T follicular helper cell (primary cell): ENCODE results near the gene ATP6AP1.
A peak's percentile ranks its signal among the peaks of the same experiment; 100 is the strongest.

Experiments used
- DNase-seq: peaks from one replicate; pipeline ENCODE4 v3.0.0-alpha.2; 2020; ENCODE audit warnings: low read depth

ATP6AP1 gene

DNA sequence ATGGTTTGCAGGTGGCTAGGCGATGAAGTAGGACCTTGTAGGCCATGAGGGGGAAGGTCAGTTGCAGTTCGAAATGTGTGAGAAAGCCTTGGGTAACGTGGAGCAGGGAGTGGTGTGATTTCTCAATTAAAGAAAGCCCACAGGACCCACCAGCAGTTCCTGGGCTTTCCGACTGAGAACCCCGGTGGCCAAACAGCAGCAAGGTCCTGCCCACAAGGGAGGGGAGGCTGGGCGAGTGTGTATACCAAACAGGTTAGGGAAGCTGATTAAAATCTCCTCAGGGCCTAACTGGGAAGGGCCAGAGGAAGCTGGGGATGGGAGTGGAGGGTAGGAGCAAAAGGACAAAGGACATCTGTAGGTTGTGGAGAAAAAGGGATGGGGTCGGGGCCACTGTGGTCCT, 2.4 kb downstream of the ATP6AP1 start:
- DNase-seq: no peak

DNA sequence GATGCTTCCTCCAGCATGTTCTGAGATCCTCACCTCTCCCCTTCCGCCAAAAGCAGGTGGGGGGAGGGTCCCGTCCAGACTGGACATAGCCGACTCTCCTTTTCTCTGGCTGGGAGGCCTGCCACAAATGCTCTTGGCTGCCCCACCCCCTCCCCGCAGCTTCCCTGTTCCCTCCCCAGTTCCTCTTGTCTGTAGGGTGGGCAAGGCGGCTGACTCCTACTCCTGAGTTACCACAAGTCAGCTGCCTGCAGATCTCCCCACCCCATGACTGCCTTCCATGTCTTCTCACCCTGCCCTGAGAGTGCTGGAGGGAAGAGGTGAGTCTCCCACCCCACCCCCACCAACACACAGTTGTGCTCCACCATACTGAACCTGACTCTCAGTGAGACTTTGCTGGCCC, 2.9 kb downstream of the ATP6AP1 start:
- no peak for DNase-seq

DNA sequence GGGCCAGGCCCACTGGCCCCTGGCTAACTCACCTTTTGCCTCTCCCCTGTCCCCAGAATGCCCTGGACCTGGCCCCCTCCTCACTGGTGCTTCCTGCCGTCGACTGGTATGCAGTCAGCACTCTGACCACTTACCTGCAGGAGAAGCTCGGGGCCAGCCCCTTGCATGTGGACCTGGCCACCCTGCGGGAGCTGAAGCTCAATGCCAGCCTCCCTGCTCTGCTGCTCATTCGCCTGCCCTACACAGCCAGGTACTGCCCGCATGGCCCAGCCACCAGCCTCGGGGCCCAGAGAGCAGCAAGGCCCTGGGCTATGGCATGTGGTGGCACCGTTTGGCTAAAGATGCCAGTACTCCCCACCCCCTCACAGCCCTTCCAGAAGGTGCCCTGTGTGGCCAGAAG, 3.7 kb downstream of the ATP6AP1 start:
- DNase-seq: no peak

DNA sequence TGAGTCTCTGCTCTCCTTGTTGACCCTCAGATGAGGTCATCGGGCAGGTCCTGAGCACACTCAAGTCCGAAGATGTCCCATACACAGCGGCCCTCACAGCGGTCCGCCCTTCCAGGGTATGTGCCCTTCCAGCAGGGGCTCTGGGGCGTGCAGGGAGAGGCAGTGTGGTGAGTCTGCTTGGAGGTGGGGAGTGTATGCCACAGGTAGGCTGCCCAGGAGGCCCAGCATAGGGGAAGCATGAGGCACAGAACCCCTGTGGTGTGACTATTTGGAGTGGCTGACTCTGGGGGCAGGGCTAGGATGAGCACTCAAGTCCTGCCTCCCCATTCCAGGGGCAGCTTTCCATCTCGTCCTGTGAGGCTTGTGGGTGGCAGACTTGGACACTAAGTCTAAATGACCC, 5.1 kb downstream of the ATP6AP1 start:
- DNase-seq: no peak

- DNase-seq: no peak
Observed at GRCh38 chrX:154434394-154435168, 6.1 kb downstream of the ATP6AP1 start.

DNA sequence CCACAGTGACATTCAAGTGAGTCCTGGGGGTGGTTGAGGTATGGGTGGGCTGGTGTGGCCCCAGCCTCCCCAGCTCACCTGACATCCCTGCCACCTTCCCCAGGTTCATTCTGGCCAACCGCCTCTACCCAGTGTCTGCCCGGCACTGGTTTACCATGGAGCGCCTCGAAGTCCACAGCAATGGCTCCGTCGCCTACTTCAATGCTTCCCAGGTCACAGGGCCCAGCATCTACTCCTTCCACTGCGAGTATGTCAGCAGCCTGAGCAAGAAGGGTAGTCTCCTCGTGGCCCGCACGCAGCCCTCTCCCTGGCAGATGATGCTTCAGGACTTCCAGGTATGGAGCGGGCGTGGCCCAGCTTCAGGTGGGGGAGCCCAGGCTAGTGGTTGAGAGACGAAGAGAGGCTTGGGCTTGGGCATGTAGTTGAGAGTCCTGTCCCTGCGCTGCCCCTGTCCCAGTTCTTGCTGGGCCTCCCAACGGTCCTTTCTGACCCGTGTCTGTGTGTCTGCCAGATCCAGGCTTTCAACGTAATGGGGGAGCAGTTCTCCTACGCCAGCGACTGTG, 6.8 kb downstream of the ATP6AP1 start:
- DNase-seq: no peak

DNA sequence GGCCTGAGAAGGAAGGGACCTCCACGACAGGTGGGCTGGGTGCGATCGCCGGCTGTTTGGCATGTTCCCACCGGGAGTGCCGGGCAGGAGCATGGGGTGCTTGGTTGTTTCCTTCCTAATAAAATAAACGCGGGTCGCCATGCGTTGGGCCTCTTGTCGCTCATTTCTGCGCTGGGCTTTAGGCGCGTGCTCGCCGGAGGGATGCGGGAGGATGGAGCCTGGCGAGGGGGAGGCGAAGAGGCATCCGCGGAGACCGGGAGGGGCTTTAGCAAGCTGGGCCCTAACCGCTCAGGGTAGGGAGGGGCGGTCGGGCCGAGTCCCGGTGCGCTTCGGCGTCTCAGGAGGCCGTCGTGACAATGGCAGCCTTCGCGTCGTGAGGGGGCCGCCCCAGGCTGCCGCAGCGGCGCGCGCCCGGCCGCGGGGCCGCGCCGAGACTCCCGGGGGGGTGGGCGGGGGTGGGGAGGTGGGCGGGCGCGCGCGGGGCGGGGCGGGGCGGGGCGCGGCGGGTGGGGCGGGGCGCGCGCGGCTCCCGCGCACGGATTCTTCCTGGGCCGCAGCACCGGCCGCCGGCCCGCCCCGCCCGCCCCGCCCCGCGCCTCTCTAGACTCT, 8.0 kb downstream of the ATP6AP1 start:
- DNase-seq: peak; percentile 49

DNA sequence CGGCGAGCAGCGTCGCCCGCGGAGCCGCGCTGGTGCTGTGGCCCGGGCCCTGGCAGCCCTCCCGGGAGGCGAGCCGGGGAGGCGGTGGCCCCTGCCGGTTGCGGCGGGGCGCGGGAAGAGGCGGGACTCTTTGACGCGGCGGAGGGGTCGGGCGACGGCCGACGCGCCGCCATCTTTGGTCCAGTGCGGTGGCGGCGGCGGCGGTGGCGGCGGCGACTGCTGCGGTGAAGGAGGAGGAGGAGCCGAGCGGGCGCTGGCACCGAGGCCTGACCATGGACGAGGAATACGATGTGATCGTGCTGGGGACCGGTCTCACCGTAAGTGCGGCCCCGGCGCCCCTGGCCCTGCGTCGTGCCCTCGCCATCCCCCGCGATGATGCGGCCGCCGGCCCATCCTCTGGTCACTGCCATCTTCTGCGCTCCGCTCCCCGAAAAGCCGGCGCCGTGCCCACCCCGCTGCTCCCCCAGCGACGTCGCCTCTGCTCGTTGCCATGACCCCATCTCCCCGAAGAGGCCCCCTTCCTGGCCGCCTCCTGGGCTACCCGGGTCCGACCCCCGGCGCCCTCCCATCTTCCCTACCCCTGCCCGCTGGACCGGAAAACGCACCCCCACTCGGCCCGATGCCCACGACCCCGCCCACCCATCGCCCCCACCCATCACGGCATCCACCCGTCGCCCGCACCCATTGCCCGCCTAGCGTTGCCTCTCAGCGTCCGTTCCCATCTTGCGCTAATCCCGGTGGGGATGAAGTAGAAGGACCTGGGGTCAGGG, 8.7 kb downstream of the ATP6AP1 start, which contains the start of gene GDI1:
GDI1 (plus strand) TSS at position 172 of the 770 bp plus-strand sequence; CDS start at position 273, 101 bp downstream.
- DNase-seq: peak; percentile 41

DNA sequence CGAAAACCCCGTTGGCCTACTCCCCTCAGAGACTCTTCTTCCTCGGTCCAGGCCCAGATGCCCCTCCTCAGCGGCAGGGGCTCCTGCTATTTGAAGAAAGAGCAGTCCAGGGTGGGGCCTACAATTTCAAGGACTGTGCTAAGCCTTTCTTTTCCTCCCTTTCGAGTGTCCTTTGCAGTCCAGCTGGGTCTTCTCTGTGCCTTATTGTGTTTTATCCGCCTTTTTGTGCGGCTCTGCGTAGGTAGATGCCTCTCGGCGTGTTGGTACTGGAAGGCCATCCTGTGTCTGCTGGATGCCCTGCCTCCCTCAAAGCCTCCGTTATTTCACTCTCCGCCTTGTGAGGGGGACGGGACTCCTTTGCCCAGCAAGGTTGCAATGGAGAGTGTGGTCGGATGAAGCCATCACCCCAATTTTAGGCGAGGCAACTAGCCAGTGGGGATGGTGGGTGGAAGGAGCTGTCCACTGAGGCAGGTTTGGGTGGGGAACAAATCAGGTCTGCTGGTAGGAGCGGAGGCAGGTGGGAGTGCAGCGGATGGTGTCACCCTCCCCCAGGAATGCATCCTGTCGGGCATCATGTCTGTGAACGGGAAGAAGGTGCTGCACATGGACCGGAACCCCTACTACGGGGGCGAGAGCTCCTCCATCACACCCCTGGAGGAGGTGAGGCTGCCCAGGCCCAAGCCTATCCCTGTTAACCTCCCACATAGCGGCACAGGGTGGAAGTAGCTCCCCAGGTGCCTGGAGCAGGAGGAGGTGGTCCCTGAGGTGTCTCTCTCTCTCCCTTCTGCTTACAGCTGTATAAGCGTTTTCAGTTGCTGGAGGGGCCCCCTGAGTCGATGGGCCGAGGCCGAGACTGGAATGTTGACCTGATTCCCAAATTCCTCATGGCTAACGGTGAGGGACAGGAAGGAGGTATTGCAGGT, 9.8 kb downstream of the ATP6AP1 start:
- no peak for DNase-seq

DNA sequence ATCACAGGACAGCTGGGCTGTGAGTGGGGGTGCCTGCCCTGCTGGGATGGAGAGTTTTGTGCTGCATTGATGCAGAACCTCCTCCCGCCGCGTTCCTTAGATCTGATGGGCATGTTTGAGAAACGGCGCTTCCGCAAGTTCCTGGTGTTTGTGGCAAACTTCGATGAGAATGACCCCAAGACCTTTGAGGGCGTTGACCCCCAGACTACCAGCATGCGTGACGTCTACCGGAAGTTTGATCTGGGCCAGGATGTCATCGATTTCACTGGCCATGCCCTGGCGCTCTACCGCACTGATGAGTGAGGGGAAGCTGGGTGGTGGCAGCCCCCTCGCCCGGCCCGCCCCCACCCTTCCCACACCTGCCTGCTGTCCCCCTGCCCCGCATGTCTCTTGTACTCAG, 11.4 kb downstream of the ATP6AP1 start:
- DNase-seq: no peak

GRCh38 chrX:154440623-154441357, 12.3 kb downstream of the ATP6AP1 start:
- DNase-seq: no peak

DNA sequence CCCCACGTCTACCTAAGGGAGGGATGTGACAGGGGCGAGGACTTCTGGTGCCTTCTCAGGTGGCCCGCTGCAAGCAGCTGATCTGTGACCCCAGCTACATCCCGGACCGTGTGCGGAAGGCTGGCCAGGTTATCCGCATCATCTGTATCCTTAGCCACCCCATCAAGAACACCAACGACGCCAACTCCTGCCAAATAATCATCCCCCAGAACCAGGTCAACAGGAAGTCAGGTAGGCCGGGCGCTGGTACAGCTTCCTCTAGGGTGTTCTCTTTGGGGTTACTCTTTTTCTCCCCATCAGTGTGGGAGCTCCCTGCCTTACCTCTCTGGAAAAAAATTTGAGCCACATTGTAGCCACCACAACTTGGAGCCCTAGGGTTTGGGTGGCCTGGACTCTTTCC, 13.1 kb downstream of the ATP6AP1 start:
- no peak for DNase-seq

GRCh38 chrX:154441984-154442707, 13.7 kb downstream of the ATP6AP1 start:
- DNase-seq: no peak

GRCh38 chrX:154443479-154443910, 15.0 kb downstream of the ATP6AP1 start:
- DNase-seq: no peak

GRCh38 chrX:154443992-154444754, 15.7 kb downstream of the ATP6AP1 start, which contains the start of gene FAM50A:
TSS of gene FAM50A (plus strand) at chrX:154444141. CDS start at chrX:154444236, 95 bp downstream.
- DNase-seq: peak; percentile 54

DNA sequence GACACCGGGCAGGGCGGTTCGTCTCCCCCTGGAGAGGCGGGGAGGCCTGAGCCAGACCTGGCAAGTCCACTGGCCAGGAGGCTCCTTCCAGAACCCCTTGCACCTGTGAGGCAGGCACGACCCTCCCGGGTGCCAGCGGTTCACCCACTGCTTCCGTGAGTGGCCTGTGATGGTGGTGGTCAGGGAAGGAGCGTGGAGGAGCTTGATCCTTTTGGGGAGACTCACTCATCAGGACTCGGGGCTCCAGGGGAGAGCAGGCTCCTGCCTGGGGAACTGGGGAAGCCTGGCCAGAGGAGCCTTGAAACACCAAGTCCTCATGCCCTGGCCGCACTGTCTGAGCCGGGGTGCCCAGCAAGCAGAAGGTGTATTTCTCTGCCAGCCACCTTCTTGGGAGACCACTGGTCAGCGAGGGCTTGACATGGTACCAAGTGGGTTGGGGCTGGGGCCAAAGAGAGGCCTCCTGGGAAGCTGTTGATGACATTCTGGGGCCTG, 16.3 kb downstream of the ATP6AP1 start:
- no peak for DNase-seq

- DNase-seq: no peak
Observed at GRCh38 chrX:154445776-154446175, 17.3 kb downstream of the ATP6AP1 start.

DNA sequence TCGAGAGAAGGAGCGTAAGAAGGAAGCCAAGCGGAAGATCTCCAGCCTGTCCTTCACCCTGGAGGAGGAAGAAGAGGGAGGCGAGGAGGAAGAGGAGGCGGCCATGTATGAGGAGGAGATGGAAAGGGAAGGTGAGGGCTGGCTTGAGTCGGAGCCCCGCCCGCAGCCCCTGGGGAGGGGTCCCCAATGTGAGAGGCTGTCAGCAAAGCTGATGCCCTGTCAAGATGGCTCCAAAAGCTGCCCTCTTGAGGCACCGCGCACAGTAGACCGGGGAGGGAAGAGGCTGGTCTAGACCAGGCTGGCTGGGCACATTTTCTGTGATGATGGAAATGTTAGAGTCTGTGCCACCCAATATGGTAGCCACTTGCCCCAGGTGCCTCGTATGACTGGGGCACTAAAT, 18.0 kb downstream of the ATP6AP1 start:
- DNase-seq: no peak

GRCh38 chrX:154448484-154448883, 20.0 kb downstream of the ATP6AP1 start:
- DNase-seq: no peak
